AG04449 (cell line): ENCODE results near the gene TCHHL1.

Experiments
- CTCF ChIA-PET: fragments of 350-600 bp; formaldehyde crosslinking; extraction: SDS; loops from one replicate; lab custom pipeline; 2021; ENCODE audit warnings: antibody characterized with exemption; lab: Yijun Ruan, JAX
- POLR2A ChIA-PET: fragments of 400-600, 350-600 bp; formaldehyde crosslinking; extraction: SDS; loops from one replicate; lab custom pipeline; 2020; ENCODE audit warnings: antibody characterized with exemption, inconsistent platforms; lab: Yijun Ruan, JAX
- DNase-seq: peaks from one replicate; pipeline ENCODE4 v3.0.0-alpha.2; 2010; ENCODE audit warnings: low read depth, low spot score
- H3K4me3 ChIP-seq: 2 replicates; pipeline ENCODE4 v1.5.1; 2011; ENCODE audit warnings: low read depth, mild to moderate bottlenecking, control low read depth, low read length
- TF ChIP-seq, protein P1 (sequence below): IDR thresholded peaks from one replicate; pipeline ENCODE4 v1.5.1; 2011; ENCODE audit warnings: mild to moderate bottlenecking, moderate library complexity, low read length, control low read depth, inconsistent platforms; ENCODE audit not compliant: insufficient read depth; ENCODE audit errors: missing control alignments

TCHHL1 gene

GRCh38 chr1:152053375-152053774 is 35.5 kb downstream of the TCHHL1 start:
- H3K4me3 ChIP-seq: no peak overlapping the region
- TF ChIP-seq, protein P1, sequence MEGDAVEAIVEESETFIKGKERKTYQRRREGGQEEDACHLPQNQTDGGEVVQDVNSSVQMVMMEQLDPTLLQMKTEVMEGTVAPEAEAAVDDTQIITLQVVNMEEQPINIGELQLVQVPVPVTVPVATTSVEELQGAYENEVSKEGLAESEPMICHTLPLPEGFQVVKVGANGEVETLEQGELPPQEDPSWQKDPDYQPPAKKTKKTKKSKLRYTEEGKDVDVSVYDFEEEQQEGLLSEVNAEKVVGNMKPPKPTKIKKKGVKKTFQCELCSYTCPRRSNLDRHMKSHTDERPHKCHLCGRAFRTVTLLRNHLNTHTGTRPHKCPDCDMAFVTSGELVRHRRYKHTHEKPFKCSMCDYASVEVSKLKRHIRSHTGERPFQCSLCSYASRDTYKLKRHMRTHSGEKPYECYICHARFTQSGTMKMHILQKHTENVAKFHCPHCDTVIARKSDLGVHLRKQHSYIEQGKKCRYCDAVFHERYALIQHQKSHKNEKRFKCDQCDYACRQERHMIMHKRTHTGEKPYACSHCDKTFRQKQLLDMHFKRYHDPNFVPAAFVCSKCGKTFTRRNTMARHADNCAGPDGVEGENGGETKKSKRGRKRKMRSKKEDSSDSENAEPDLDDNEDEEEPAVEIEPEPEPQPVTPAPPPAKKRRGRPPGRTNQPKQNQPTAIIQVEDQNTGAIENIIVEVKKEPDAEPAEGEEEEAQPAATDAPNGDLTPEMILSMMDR: no peak
- no peak for DNase-seq
- ChIA-PET CTCF (interaction anchor here (0.7 to 14.7 kb wide), 27 partner anchors 8 to 406 kb away, joined by 3 to 271 read pairs (median 6); partner anchors contain the start of genes RPTN and S100A11), POLR2A (no interaction called here)

GRCh38 chr1:152052606-152053005 is 36.3 kb downstream of the TCHHL1 start:
- H3K4me3 ChIP-seq: no peak overlapping the region
- DNase-seq: no peak
- ChIA-PET CTCF (interaction anchor here (0.7 to 14.7 kb wide), 29 partner anchors 8 to 406 kb away, joined by 3 to 271 read pairs (median 5); partner anchors contain the start of genes RPTN and S100A11), POLR2A (no interaction called here)
- TF ChIP-seq, protein P1: peak; percentile 84

DNA sequence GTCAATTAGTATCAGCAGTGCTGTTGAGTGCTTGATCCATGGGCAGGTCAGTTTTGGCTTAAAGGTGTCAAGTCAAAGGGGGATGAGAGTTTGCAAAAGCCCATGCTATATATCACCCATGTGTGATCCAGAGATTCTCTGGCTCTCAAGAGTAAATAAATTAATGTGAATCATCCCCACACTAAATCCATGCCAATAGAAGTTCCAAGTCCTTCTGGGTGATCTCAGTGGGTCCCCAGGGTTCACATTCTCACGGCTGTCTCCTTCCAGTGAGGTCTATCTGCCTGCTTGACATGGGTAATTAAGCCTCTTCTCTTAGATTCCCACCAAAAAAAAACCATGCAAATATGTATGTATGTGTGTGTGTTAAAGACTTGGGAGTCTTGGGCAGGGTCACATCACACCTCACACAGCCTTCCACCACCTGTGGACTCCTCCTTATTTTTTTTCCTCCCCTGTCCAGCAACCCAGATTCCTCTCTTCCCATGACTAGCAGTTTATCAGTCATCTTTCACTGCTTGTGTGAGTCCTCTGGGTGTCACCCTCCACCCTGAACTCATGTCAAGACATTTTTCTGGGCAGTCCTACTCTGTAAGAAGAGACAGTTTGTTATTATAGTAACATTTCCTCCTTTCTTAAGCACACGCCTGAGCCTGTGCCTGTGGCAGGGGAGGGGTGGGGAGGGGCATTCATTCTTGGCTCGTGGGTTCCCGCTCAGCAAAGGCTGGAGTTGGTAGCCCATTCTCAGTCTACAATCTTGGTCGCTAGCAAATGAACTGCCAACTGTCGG is 37.8 kb downstream of the TCHHL1 start:
- POLR2A ChIA-PET: no interaction called here
- TF ChIP-seq, protein P1: no peak
- CTCF ChIA-PET: interaction anchor here (0.7 to 14.7 kb wide), 13 partner anchors 9 to 819 kb away, joined by 3 to 271 read pairs (median 3); partner anchors contain the start of gene S100A11
- no peak for DNase-seq
- no peak overlapping the region for H3K4me3 ChIP-seq

- ChIA-PET CTCF (interaction anchor here (0.6 to 14.7 kb wide), 7 partner anchors 8 to 411 kb away, joined by 3 to 271 read pairs (median 3); no protein-coding TSS in a partner anchor), POLR2A (no interaction called here)
- TF ChIP-seq, protein P1: no peak
- DNase-seq: no peak
- no peak overlapping the region for H3K4me3 ChIP-seq
Observed at GRCh38 chr1:152049291-152050083, 39.4 kb downstream of the TCHHL1 start.

DNA sequence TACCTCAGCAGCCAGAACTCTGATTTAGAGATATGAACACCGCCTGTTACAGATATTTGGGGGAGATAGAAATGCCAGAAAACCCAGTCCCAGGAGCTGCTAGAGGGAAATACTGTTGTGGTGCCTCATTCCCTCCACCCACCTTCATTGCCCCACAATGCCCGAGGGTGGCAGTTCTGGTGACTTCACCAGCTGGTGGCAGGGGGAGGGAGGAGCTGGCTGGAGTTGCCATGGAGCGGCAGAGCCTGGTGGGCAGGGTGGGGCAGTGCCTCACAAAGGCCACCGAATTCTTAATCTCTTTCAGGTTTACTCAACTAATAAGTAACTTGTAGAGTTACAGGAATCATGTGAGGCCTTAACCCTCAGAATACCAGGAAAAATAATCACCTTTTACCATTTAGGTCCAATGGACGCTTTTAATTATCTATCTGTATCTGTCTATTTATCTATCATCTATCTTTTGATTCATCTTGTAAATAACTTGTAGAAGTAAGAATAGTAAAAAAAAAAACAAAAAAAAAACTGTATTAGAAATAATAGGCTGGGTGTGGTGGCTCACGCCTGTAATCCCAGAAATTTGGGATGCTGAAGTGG is 40.4 kb downstream of the TCHHL1 start:
- TF ChIP-seq, protein P1: no peak
- H3K4me3 ChIP-seq: peak overlapping the region; percentile 23
- CTCF ChIA-PET: interaction anchor here (0.6 to 14.7 kb wide), 9 partner anchors 13 to 410 kb away, joined by 3 to 271 read pairs (median 3); partner anchors contain the start of gene S100A11
- POLR2A ChIA-PET: interaction anchor here (1.0 to 3.7 kb wide), 3 partner anchors 9 to 14 kb away, joined by 3 to 37 read pairs (median 4); partner anchors contain the start of gene S100A11
- DNase-seq: no peak
